SHP77 treated with DMSO at 0.1 percent for 48 hours (cell line): ENCODE measurements around the gene RASSF3.
"Not testable (repeated sequence)": the region's sequence is repeated elsewhere in the genome, so short reads cannot be mapped to it uniquely, and the experiment has no call there.

Experiments
- DNase-seq: peaks from one replicate; lab custom pipeline; 2025; lab: John Stamatoyannopoulos, UW

Gene RASSF3, protein sequence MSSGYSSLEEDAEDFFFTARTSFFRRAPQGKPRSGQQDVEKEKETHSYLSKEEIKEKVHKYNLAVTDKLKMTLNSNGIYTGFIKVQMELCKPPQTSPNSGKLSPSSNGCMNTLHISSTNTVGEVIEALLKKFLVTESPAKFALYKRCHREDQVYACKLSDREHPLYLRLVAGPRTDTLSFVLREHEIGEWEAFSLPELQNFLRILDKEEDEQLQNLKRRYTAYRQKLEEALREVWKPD

DNA sequence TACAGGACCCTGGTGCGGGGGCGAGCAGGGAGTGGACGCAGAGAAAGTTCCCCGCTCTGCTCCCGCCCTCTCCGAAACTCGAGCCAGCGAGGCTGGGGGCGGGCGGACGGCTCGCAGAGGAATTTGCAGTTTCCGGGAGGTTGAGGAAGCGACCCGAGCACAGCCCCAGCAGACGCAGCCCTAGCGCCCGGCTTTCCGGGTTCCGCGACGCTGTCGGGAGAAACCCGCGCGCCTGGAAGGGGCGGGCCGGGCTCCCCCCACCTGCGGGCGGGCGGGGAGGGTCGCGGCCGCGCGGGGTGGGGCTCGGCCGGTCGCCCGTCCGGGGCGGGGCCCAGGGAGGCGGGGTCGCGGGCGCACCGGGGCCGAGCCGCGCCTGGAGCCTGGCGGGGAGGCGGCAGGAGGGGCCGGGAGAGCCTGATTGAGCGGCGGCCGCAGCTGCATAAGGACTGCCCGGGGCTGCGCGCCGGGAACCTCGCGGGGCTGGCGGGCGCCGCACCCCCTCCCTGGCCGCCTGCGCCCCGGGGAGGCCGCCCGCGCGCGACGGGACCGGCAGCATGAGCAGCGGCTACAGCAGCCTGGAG is at the start of gene RASSF3:
RASSF3 (plus strand) TSS at position 417 of the 581 bp plus-strand sequence; CDS start at position 555, 138 bp downstream.
- DNase-seq, result peak; percentile 29

DNA sequence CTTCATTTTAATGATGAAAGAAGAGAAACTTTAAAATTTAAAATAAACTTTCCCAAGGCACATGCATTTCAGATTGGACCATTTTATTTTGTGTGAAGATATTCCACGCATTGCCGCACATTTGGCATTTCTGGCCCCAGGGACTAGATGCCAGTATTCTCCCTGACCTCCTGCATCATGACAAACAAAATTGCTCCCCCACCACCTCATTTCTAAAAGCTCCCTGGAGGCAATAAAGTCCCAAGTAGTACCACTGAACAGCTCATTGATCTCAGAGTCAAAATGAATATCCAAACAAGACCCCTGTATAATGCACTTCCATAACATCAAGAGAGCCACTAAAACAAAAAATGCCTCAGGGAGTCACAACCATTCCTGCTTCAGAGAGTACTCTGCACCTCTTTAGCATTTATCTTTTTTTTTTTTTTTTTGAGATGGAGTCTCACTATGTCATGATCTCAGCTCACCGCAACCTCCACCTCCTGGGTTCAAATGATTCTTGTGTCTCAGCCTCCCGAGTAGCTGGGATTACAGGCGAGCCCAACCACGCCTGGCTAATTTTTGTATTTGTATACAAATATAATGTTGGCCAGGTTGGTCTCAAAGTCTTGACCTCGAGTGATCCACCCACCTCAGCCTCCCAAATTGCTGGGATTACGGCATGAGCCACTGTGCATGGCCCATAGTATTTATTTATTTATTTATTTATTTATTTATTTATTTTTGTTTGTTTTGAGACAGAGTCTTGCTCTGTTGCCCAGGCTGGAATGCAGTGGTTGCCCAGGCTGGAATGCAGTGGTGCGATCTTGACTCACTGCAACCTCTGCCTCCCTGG is 48.8 kb upstream of the RASSF3 start:
- no peak for DNase-seq

DNA sequence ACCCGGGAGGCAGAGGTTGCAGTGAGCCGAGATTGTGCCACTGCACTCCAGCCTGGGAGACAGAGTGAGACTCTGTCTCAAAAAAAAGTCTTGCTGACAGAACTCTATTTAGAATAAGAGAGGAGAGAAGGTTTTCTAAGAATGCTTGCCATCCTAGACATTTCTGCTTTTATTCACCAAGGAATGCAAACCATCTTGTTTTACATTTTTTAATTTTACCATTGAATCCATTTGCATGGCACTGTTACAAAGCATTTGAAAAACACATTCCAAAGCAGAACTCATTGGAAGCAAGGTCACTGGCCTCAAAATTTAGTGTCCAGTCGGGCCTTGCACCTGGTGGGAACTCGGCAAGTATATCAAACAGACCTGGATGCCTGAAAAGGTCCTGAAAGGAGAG is 44.2 kb upstream of the RASSF3 start:
- DNase-seq, result no peak

DNA sequence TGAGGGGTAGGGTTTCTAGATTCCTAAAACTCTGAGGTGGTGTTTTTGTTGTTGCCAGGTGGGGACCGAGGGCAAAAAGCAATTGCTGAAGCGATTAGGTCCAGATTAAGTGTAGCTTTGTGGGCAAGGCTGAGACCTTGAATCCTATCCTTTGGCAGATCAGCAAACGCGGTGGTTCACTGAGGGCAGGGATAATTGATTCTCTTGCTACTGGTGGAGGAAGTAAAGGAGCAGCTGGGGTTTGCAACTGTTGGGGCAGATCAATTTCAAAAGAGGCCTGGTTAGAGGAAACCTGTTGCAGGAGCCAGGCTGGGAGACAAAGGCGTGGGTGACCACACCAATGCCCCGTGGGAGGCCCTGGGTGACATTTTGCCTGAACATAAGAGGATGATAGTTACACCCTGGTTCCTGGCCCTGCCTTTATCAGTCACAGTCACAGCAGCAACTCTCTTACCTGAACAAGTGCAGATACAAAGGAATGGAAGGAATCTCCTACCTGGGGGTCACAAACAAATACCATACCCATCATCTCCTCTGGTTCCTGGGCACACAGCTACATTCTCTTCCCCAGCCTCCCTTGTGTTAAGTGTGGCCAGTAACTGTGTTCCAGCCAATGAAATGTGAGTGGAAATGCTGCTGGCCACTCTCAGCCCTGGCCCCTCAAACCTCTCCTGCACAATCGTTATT is 43.3 kb upstream of the RASSF3 start:
- no peak for DNase-seq

DNA sequence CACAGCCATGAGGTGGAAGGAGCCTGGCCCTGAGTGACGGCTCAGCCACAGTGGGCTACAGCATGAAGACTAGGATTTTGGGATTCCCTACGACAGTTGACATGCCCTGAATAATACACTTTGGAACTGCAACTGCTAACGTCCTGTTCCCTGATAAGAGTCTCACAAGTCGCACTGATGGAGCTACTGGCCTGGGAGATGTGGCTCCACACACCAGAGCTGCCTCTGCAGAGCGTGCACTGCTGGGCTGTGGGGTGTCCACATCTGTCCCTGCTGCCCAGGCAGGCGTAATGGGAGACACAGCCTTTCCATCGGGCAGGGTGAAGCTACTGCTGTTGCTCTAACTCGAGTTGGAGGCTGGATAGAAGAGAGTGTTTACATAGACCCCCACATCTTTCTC is 42.7 kb upstream of the RASSF3 start:
- no peak for DNase-seq

DNA sequence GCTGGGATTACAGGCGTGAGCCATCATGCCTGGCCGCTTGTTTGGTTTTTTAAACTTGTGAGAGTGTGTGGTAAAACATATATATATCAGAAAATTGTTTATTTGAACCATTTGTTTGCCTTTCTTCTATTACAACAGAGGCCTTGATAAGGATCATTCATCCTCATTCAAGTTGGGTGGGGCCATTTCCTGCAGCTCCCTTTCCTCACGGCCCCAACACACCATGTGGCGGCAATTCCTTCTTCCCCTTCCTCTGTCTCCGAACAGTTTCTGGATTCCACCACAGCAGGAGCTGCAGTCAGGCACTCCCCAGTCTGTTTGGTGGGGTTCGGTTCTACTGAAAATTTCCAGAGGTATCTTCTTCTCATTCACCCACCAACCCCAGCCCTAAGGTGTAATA is 42.0 kb upstream of the RASSF3 start:
- DNase-seq, result no peak

DNA sequence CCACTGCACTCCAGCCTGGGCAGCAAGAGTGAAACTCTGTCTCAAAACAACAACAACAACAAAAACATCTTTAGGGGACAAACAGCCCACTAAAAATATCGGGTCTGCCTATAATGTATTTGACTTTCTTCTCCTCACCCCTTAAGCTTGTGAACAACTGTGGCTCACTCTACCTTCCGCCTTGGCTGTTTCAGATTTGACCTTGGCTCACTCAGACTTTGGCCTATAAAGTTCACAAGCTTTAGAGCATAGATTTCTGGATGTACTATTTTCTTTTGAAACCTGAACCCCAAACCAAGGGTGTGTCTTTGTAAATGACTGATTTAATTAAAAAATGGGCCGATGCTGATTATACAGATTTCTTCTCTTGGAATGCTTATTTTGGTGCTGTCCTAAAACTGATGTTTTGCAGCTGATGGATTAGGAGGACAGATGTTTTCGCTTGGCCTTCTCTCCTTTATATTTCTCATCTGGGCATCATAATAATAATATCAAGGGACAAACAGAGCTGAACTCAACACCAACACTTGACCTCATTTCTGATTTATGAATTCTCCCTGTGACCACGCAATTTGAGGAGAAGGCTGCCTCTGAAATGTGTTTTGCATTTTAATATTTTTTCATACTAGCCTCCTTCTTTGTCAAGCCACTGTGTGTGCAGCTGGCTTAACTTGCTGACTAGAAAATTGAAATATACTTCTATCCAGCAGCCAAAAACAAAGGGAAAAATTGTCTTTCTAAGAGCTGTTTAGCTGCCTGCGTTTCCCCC is 40.2 kb upstream of the RASSF3 start:
- DNase-seq, result no peak

DNA sequence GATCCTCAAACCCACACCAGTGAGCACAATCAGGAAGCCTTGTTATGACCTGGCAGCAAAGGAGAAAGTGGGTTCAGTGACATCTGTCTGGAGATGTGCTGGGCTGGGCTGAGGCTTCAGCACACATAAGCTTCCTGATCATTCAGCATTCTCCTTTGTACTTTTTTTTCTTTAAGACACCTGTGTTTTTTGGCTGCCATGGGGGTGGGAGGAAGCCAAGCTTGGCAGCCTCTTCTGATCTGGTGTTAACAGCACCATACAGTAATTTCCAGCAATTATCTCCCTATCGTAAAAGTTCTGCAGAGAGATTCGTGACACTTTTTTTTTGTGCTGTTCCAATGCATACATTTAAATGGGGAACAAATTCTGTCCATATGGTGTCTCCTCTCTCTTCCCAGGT is 38.9 kb upstream of the RASSF3 start:
- no peak for DNase-seq

DNA sequence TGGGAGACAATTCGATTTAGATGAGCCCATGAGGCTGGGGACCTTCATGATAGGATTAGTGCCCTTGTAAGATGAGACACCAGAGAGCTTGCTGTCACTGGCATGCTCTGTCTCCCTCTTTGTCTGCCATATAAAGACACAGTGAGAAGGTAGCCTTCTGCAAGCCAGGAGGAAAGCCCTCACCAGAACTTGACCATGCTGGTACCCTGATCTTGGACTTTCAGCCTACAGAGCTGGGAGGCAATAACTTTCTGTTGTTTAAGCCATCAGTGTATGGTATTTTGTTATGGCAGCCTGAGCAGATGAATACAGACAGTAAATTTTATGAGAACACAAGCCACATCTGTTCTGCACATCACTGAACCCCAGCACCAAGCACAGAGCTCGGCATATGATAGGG is 38.1 kb upstream of the RASSF3 start:
- DNase-seq, result no peak

DNA sequence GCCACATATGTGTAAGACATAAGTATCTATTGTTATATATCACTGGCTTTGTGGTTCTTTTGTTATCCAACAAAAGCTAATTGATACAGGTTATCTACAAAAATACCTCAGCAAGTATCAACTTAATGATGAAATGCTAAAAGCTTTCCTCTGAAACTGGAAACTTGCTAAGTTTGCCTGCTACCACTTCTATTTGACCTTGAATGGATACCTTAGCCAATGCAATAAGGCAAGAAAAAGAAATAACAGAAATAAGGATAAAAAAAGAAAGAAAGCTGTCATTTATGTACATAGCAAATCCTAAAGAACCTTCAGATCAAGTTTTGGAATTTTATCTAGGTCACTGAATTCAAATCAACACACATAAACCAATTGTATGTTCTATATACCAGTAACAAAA is 35.5 kb upstream of the RASSF3 start:
- DNase-seq, result no peak

DNA sequence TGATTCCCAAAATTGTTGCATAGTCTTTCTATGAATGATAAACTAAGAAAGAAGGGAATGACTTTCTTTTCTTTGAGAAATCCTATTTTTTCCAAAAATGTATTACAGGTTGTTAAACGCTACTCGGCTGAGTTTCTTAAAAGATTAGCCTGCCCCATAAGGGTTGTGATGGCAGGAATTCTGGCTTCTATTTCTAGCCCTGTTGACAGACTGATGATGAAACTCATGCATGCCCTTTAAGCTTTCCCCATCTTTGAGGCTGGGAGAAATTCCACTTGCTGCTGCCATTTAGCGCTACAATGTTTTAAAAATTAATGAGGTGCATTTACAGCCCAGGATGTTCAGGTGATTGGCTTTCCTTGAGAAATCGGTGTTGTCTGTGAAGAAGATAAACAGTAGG is 33.2 kb upstream of the RASSF3 start:
- DNase-seq, result no peak

DNA sequence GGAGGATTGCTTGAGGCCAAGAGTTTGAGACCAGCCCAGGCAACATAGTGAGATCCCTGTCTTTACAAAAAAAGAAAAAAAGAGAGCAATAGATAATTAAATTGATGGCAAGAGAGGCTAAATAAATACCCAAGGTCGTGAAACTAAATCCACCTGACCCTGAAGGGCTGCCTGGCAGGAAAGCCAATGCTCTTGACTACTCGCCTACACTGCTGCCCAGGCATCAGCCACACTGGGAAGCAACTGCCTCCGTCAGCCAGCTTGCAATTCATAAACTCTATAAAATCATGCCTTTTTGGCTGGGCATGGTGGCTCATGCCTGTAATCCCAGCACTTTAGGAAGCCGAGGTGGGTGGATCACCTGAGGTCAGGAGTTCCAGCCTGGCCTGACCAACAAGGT is 31.7 kb upstream of the RASSF3 start:
- DNase-seq, result no peak

DNA sequence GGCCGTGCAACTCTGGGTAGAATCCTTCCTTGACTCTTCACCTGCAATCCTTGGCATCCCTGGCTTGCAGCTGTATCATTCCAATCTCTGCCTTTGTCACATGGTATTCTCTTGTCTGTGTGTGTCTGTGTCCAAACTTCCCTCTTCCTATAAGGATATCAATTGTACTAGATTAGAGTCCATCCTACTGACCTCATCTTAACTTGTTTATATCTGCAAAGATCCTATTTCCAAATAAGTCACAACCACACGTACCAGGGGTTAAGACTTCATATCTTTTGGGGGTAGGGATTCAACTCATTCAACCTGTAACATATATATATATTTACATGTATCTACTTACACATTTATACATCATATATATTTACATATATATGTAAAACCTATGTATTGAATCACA is 29.6 kb upstream of the RASSF3 start:
- DNase-seq, result no peak

DNA sequence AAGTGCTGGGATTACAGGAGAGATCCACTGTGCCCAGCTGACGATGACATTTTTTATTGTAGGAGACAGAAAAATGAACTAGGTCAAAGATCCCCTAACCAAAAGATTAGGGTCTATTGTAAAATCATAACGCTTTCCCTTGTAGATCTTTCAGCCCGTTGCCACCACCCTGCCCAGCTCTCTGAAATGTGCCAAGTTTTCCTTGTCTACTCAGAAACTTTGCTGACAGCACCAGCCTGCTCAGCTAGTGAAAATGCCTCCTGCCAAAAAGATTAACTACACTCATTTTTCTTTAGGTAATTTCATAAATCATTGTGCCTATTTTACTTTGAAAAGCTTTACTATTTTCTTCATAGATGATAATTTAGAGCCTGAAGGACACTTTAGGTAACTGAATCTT is 28.2 kb upstream of the RASSF3 start:
- DNase-seq, result no peak

DNA sequence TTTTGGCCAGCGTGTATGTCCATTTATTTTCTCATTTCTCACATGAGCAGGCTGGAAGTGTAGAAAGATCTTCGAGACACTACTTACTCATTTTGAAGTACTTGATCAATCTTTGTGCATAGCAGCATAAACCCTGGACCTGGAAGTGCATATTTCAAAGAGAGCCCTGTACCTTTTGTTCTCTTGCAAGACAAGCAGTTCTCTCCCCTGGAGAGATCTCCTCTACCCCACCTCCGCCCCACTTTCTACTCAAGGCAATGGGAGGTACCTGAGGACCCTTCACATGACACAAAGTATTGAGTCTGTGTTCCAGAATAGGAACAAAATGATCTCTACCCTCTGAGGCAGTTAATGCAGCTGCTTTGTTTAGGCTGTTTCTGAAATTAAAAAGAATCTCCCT is 27.4 kb upstream of the RASSF3 start:
- no peak for DNase-seq

DNA sequence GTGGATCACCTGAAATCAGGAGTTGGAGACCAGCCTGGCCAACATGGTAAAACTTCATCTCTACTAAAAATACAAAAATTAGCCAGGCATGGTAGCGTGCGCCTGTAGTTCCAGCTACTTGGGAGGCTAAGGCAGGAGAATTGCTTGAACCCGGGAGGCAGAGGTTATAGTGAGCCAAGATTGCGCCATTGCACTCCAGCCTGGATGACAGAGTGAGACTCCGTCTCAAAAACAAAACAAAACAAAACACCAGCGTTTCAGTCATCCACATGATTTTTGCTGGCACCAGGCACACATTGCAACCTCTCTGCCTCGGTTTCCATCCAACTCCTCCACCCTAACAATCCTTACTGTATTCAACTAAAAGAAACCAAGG is 26.9 kb upstream of the RASSF3 start:
- DNase-seq, result not testable (repeated sequence)

DNA sequence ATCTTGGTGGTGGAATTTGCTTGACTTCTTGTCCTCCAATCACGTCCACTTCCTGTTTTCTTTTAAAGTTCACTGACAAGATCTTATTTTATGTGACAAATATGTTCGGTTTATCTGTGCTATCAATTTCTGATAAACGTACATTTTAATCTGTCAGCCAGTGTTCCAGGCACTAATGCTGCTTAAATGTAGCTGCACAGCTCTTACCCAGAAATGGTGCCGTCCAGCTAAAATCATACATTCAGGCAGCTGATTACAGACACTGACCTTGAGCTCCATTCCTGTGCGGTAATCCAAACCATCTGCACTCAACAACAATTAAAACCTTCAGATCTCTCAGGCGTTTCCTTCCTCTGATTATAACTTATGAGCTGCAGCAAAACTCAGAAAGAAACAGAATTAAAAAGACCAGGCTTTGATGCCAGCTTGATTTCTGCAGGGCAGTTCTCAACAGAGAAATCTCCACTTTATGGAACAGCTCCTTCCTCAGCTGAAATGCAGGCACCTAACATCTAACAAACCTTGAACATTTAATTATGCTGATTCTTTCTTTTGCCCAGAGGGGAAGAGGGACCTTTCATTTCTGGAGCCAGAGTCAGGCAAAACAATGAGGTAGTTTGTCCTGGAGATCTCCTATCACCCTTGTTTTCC is 26.4 kb upstream of the RASSF3 start:
- no peak for DNase-seq

DNA sequence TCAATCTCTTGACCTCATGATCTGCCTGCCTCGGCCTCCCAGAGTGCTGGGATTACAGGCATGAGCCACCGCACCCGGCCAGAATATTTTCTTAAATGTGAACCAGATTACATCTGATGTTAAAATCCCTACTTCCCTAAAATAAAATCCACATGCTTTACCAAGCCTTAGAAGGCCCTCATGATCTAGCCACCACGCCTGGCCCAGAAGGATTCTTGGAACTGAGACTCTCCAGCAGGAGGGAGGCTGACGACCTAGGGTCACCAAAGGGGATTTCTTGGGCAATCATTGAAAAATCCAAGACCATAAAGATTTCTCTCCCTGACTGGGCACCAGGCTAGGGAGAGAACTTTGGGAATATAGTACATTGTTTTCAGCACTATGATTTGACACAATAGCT is 25.2 kb upstream of the RASSF3 start:
- no peak for DNase-seq

DNA sequence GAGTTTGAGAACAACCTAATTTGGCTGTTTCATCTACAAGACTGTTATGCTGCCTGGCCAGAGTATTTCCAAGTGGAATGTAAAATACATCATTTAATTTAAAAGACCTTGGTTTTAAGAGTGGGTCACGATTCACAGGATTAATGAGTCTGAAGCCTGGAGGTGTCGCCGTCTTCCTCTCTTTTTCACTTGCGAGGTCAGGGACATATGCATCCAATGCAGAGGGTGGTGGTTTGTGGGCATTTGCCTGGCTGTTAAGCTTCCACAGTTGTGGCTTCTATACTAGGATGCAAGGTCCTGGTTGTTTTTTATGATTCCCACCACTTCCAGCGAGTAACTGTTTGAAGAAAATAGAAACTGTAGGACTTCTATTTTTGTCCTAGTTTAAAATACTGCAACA is 22.8 kb upstream of the RASSF3 start:
- no peak for DNase-seq

DNA sequence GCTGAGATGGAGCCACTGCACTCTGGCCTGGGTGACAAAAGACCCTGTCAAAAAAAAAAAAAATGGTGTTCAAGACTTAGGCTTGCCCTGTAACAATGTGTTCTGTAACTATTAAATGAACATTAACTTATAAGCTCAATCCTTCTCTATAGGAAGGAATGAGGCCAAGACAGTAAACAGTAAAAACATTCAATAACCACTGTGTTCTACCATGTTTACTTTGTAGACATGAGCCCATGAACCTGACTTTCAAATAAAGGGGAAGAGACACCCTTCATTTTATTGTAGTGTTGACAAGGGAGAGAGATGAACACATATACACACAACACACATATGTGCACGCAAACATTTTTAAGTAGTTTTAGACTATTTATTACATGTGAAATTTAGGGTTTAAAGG is 20.1 kb upstream of the RASSF3 start:
- DNase-seq, result no peak
